Measurements from ENCODE around the gene CFAP97D2.
"Not testable (repeated sequence)": the region's sequence is repeated elsewhere in the genome, so short reads cannot be mapped to it uniquely, and the experiment has no call there.

DNA sequence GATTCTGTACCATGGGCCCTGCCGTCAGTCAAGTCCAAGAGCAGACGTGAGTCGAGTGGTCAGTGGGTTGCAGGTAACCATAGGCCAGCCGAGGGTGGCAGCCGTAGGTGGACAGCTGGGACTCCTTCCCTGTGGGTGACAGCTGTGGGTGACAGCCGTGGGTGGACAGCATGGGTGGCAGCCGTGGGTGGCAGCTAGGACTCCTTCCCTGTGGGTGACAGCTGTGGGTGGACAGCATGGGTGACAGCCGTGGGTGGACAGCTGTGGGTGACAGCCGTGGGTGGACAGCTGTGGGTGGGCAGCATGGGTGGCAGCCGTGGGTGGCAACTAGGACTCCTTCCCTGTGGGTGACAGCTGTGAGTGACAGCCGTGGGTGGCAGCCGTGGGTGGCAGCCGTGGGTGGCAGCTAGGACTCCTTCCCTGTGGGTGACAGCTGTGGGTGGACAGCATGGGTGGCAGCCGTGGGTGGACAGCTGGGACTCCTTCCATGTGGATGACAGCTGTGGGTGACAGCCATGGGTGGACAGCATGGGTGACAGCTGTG, 2.6 kb upstream of the CFAP97D2 start:
- not testable (repeated sequence) for TF ChIP-seq CEBPB (IDR thresholded peaks at IDR 0.05; ENCODE audit: borderline replicate concordance, low read depth, low read length); ZNF777 (CRISPR knock-in tag; IDR thresholded peaks at IDR 0.05)
- TF ChIP-seq, protein P1, sequence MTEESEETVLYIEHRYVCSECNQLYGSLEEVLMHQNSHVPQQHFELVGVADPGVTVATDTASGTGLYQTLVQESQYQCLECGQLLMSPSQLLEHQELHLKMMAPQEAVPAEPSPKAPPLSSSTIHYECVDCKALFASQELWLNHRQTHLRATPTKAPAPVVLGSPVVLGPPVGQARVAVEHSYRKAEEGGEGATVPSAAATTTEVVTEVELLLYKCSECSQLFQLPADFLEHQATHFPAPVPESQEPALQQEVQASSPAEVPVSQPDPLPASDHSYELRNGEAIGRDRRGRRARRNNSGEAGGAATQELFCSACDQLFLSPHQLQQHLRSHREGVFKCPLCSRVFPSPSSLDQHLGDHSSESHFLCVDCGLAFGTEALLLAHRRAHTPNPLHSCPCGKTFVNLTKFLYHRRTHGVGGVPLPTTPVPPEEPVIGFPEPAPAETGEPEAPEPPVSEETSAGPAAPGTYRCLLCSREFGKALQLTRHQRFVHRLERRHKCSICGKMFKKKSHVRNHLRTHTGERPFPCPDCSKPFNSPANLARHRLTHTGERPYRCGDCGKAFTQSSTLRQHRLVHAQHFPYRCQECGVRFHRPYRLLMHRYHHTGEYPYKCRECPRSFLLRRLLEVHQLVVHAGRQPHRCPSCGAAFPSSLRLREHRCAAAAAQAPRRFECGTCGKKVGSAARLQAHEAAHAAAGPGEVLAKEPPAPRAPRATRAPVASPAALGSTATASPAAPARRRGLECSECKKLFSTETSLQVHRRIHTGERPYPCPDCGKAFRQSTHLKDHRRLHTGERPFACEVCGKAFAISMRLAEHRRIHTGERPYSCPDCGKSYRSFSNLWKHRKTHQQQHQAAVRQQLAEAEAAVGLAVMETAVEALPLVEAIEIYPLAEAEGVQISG (CRISPR knock-in tag; IDR thresholded peaks at IDR 0.05) = not testable (repeated sequence)
- TF ChIP-seq, protein P2, sequence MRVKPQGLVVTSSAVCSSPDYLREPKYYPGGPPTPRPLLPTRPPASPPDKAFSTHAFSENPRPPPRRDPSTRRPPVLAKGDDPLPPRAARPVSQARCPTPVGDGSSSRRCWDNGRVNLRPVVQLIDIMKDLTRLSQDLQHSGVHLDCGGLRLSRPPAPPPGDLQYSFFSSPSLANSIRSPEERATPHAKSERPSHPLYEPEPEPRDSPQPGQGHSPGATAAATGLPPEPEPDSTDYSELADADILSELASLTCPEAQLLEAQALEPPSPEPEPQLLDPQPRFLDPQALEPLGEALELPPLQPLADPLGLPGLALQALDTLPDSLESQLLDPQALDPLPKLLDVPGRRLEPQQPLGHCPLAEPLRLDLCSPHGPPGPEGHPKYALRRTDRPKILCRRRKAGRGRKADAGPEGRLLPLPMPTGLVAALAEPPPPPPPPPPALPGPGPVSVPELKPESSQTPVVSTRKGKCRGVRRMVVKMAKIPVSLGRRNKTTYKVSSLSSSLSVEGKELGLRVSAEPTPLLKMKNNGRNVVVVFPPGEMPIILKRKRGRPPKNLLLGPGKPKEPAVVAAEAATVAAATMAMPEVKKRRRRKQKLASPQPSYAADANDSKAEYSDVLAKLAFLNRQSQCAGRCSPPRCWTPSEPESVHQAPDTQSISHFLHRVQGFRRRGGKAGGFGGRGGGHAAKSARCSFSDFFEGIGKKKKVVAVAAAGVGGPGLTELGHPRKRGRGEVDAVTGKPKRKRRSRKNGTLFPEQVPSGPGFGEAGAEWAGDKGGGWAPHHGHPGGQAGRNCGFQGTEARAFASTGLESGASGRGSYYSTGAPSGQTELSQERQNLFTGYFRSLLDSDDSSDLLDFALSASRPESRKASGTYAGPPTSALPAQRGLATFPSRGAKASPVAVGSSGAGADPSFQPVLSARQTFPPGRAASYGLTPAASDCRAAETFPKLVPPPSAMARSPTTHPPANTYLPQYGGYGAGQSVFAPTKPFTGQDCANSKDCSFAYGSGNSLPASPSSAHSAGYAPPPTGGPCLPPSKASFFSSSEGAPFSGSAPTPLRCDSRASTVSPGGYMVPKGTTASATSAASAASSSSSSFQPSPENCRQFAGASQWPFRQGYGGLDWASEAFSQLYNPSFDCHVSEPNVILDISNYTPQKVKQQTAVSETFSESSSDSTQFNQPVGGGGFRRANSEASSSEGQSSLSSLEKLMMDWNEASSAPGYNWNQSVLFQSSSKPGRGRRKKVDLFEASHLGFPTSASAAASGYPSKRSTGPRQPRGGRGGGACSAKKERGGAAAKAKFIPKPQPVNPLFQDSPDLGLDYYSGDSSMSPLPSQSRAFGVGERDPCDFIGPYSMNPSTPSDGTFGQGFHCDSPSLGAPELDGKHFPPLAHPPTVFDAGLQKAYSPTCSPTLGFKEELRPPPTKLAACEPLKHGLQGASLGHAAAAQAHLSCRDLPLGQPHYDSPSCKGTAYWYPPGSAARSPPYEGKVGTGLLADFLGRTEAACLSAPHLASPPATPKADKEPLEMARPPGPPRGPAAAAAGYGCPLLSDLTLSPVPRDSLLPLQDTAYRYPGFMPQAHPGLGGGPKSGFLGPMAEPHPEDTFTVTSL (CRISPR knock-in tag; IDR thresholded peaks at IDR 0.05; ENCODE audit: borderline replicate concordance) = not testable (repeated sequence)

All from HepG2 (cell line).